ENCODE measurements around the gene TMEM86A.

GRCh38 chr11:18700375-18700774 lies 1.8 kb downstream of the TMEM86A start:
- no peak for TF ChIP-seq MAX (IDR thresholded peaks at IDR 0.05)
- TF ChIP-seq, protein P1, sequence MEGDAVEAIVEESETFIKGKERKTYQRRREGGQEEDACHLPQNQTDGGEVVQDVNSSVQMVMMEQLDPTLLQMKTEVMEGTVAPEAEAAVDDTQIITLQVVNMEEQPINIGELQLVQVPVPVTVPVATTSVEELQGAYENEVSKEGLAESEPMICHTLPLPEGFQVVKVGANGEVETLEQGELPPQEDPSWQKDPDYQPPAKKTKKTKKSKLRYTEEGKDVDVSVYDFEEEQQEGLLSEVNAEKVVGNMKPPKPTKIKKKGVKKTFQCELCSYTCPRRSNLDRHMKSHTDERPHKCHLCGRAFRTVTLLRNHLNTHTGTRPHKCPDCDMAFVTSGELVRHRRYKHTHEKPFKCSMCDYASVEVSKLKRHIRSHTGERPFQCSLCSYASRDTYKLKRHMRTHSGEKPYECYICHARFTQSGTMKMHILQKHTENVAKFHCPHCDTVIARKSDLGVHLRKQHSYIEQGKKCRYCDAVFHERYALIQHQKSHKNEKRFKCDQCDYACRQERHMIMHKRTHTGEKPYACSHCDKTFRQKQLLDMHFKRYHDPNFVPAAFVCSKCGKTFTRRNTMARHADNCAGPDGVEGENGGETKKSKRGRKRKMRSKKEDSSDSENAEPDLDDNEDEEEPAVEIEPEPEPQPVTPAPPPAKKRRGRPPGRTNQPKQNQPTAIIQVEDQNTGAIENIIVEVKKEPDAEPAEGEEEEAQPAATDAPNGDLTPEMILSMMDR (IDR thresholded peaks at IDR 0.05), result no peak
